ENCODE measurements around the gene SYT12. TPM values are rescaled to one million over a fixed set of nuclear protein-coding genes. Genes with fewer than 3 reads are reported as not detected.
"Not testable (repeated sequence)": the region's sequence is repeated elsewhere in the genome, so short reads cannot be mapped to it uniquely, and the experiment has no call there.

The SYT12 gene
- total and polyA plus RNA-seq, 12 donors: 0.67 to 55.6 (median 3.4) TPM

GRCh38 chr11:67002921-67003411 is 20.0 kb upstream of the SYT12 start:
- WGBS, 4 donors: 76 to 95% (median 93%) methylated on average over 3 to 5 of the region's 5 CpGs
- H3K9me3 ChIP-seq (replicated peaks in 1 of 3): no peaks in the 10 kb centered on the region
- no peaks in the 10 kb centered on the region for H3K4me1 ChIP-seq (replicated peaks in 1 of 2)
- no peaks in the 10 kb centered on the region for H3K36me3 ChIP-seq (replicated peaks in 1 of 2)
- H3K27ac ChIP-seq: no peak overlapping the region
- no peak for DNase-seq
- TF ChIP-seq POLR2A (IDR thresholded peaks at IDR 0.05) (no peak), CTCF (IDR thresholded peaks at IDR 0.05) (no peak)
- intact Hi-C loops (cut with DNase I): no loop called here
- H3K4me3 ChIP-seq: no peak overlapping the region
- H3K27me3 ChIP-seq: no peaks in the 10 kb centered on the region

GRCh38 chr11:67005200-67005599 is 17.7 kb upstream of the SYT12 start:
- intact Hi-C loops (cut with DNase I); H3K36me3 ChIP-seq (replicated peaks in 1 of 2); H3K27me3 ChIP-seq; H3K27ac ChIP-seq; H3K9me3 ChIP-seq (replicated peaks in 1 of 3); H3K4me1 ChIP-seq (replicated peaks in 1 of 2); DNase-seq; H3K4me3 ChIP-seq: not testable (repeated sequence)
- WGBS, 4 donors: 90 to 95% (median 93%) methylated on average over 8 of the region's 8 CpGs

- TF ChIP-seq CTCF (IDR thresholded peaks at IDR 0.05) (no peak), POLR2A (IDR thresholded peaks at IDR 0.05) (no peak)
- H3K27ac ChIP-seq: no peak overlapping the region
- intact Hi-C loops (cut with DNase I): no loop called here
- H3K4me1 ChIP-seq (replicated peaks in 1 of 2): no peaks in the 10 kb centered on the region
- H3K27me3 ChIP-seq: no peaks in the 10 kb centered on the region
- no peaks in the 10 kb centered on the region for H3K9me3 ChIP-seq (replicated peaks in 1 of 3)
- H3K4me3 ChIP-seq: no peak overlapping the region
- peak in 2 of 7 donors; percentile 34 to 51 for DNase-seq
- 77 to 84% (median 83%) methylated on average over 14 of the region's 14 CpGs for WGBS, 4 donors
- H3K36me3 ChIP-seq (replicated peaks in 1 of 2): no peaks in the 10 kb centered on the region
These were observed 16.7 kb upstream of the SYT12 start for GRCh38 chr11:67006029-67006884.

- no peak for DNase-seq
- TF ChIP-seq POLR2A (IDR thresholded peaks at IDR 0.05): no peak
- TF ChIP-seq CTCF (IDR thresholded peaks at IDR 0.05): no peak
- Histone ChIP-seq H3K27me3 (no peaks in the 10 kb centered on the region), H3K4me1 (replicated peaks in 1 of 2) (no peaks in the 10 kb centered on the region), H3K4me3 (no peak overlapping the region), H3K36me3 (replicated peaks in 1 of 2) (no peaks in the 10 kb centered on the region), H3K27ac (no peak overlapping the region), H3K9me3 (replicated peaks in 1 of 3) (no peaks in the 10 kb centered on the region)
- WGBS, 4 donors: 92 to 100% (median 96%) methylated on average over 5 to 7 of the region's 7 CpGs
- intact Hi-C loops (cut with DNase I): no loop called here
These were observed 15.8 kb upstream of the SYT12 start for GRCh38 chr11:67007126-67007525.
